ENCODE results near the gene ALPP.
"Not testable (repeated sequence)": the region's sequence is repeated elsewhere in the genome, so short reads cannot be mapped to it uniquely, and the experiment has no call there.

ALPP gene

GRCh38 chr2:232421189-232421785, 42.7 kb downstream of the ALPP start:
- no peaks in the 10 kb centered on the region for H3K4me1 ChIP-seq (ENCODE audit: control insufficient read depth, insufficient read depth, low read length)
- no peaks in the 10 kb centered on the region for H3K36me3 ChIP-seq (ENCODE audit: control insufficient read depth, insufficient read depth, low read length)
- no peak overlapping the region for H3K4me3 ChIP-seq (ENCODE audit: low read length)
- no peak overlapping the region for H3K9ac ChIP-seq (ENCODE audit: low read length)
- no peak overlapping the region for H3K27ac ChIP-seq (ENCODE audit: low read depth, low read length)
- H3K27me3 ChIP-seq (ENCODE audit: control insufficient read depth, insufficient read depth, low read length) = peaks cover 34% of the 10 kb centered on the region

GRCh38 chr2:232422051-232422450, 43.5 kb downstream of the ALPP start:
- H3K9ac ChIP-seq (ENCODE audit: low read length) = no peak overlapping the region
- no peak overlapping the region for H3K4me3 ChIP-seq (ENCODE audit: low read length)
- no peaks in the 10 kb centered on the region for H3K4me1 ChIP-seq (ENCODE audit: control insufficient read depth, insufficient read depth, low read length)
- peaks cover 31% of the 10 kb centered on the region for H3K27me3 ChIP-seq (ENCODE audit: control insufficient read depth, insufficient read depth, low read length)
- H3K27ac ChIP-seq (ENCODE audit: low read depth, low read length) = no peak overlapping the region
- no peaks in the 10 kb centered on the region for H3K36me3 ChIP-seq (ENCODE audit: control insufficient read depth, insufficient read depth, low read length)

GRCh38 chr2:232422996-232423395, 44.4 kb downstream of the ALPP start:
- H3K4me1 ChIP-seq (ENCODE audit: control insufficient read depth, insufficient read depth, low read length); H3K27ac ChIP-seq (ENCODE audit: low read depth, low read length); H3K4me3 ChIP-seq (ENCODE audit: low read length); H3K36me3 ChIP-seq (ENCODE audit: control insufficient read depth, insufficient read depth, low read length); H3K9ac ChIP-seq (ENCODE audit: low read length): not testable (repeated sequence)
- H3K27me3 ChIP-seq (ENCODE audit: control insufficient read depth, insufficient read depth, low read length) = peaks cover 31% of the 10 kb centered on the region

GRCh38 chr2:232423407-232423806, 44.9 kb downstream of the ALPP start:
- H3K36me3 ChIP-seq (ENCODE audit: control insufficient read depth, insufficient read depth, low read length); H3K4me1 ChIP-seq (ENCODE audit: control insufficient read depth, insufficient read depth, low read length); H3K9ac ChIP-seq (ENCODE audit: low read length); H3K4me3 ChIP-seq (ENCODE audit: low read length); H3K27ac ChIP-seq (ENCODE audit: low read depth, low read length): not testable (repeated sequence)
- H3K27me3 ChIP-seq (ENCODE audit: control insufficient read depth, insufficient read depth, low read length) = peaks cover 27% of the 10 kb centered on the region

GRCh38 chr2:232431705-232432590, 53.4 kb downstream of the ALPP start:
- no peaks in the 10 kb centered on the region for H3K27me3 ChIP-seq (ENCODE audit: control insufficient read depth, insufficient read depth, low read length)
- H3K9ac ChIP-seq (ENCODE audit: low read length) = no peak overlapping the region
- H3K36me3 ChIP-seq (ENCODE audit: control insufficient read depth, insufficient read depth, low read length) = no peaks in the 10 kb centered on the region
- no peaks in the 10 kb centered on the region for H3K4me1 ChIP-seq (ENCODE audit: control insufficient read depth, insufficient read depth, low read length)
- H3K4me3 ChIP-seq (ENCODE audit: low read length) = no peak overlapping the region
- H3K27ac ChIP-seq (ENCODE audit: low read depth, low read length) = no peak overlapping the region

Measured in rectal smooth muscle tissue (tissue), 1 donor.